GM19043 (cell line): Measurements from ENCODE around the gene SRSF11.
A peak's percentile ranks its signal among the peaks of the same experiment; 100 is the strongest.
"Not testable (repeated sequence)": the region's sequence is repeated elsewhere in the genome, so short reads cannot be mapped to it uniquely, and the experiment has no call there.

Experiments used
- ATAC-seq: cut with Tn5 transposase; IDR thresholded peaks from one replicate; pipeline ENCODE4 v1.9.1; 2021; ENCODE audit warnings: low read depth; ENCODE audit not compliant: unreplicated experiment

SRSF11 gene, protein sequence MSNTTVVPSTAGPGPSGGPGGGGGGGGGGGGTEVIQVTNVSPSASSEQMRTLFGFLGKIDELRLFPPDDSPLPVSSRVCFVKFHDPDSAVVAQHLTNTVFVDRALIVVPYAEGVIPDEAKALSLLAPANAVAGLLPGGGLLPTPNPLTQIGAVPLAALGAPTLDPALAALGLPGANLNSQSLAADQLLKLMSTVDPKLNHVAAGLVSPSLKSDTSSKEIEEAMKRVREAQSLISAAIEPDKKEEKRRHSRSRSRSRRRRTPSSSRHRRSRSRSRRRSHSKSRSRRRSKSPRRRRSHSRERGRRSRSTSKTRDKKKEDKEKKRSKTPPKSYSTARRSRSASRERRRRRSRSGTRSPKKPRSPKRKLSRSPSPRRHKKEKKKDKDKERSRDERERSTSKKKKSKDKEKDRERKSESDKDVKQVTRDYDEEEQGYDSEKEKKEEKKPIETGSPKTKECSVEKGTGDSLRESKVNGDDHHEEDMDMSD

GRCh38 chr1:70221238-70222121, at the start of gene SRSF11:
TSS of gene SRSF11 (plus strand) at chr1:70221380. CDS start at chr1:70221637, 257 bp downstream.
- peak; percentile 92 for ATAC-seq

DNA sequence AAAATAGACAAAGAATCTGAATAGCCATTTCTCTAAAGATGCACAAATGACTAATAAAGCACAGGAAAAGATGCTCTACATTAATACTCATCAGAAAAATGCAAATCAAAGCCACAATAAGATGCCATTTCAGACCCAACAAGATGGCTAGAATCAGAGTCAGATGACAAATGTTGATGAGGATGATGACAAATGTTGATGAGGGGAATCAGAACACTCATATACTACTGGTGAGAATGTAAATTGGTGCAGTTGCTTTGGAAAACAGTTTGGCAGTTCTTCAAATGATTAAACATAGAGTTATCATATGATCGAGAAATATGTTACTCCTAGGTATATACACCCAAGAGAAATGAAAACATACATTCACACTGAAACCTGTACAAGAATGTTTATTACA, 49.7 kb upstream of the SRSF11 start:
- ATAC-seq = no peak

- ATAC-seq = not testable (repeated sequence)
Observed at GRCh38 chr1:70185181-70185580, 36.0 kb upstream of the SRSF11 start.

DNA sequence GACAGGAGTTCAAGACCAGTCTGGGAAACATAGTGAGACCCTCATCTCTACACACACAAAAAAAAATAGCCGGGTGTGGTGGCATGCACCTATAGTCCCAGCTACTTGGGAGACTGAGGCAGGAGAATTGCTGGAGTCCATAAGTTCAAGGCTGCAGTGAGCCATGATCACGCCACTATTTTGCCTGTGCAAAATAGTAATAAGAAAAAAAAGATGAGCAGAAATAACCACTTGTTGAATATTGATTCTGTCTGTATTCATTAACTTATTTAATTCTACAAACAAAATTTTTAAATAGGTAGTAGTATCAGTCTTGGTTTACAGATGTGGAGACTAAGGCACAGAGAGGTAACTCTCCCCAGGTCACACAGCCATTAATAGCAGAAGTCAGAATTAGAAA, 32.7 kb upstream of the SRSF11 start:
- no peak for ATAC-seq

- no peak for ATAC-seq
Observed at GRCh38 chr1:70190180-70190579, 31.0 kb upstream of the SRSF11 start.

DNA sequence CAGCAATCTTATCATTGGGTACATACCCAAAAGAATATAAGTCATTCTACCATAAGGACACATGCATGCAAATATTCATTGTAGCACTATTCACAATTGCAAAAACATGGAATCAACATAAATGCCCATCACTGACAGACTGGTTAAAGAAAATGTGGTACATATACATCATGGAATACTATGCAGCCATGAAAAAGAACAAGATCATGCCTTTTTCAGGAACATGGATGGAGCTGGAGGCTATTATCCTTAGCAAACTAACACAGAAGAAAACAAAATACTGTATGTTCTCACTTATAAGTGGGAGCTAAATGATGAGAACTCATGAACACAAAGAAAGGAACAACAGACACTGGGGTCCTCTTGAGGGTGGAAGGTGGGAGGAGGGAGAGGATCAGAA, 28.7 kb upstream of the SRSF11 start:
- not testable (repeated sequence) for ATAC-seq

DNA sequence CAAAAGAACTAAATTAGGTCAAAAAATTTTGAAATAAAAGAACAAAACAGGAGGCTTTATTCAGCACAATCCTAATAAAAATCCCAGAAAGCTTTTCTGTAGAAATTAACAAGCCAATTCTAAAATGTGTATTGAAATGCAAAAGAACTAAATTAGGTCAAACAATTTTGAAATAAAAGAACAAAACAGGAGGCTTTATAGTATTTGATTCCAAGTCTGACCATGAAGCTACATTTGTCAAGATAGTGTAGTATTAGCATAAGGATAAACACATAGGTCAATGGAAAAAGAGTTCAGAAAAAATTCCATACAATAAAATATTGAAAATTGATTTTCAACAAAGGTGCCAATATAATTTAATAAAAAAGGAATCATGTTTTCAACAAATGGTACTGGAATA, 26.6 kb upstream of the SRSF11 start:
- ATAC-seq = no peak

- peak; percentile 91 for ATAC-seq
Observed at GRCh38 chr1:70195342-70195741, 25.8 kb upstream of the SRSF11 start.

DNA sequence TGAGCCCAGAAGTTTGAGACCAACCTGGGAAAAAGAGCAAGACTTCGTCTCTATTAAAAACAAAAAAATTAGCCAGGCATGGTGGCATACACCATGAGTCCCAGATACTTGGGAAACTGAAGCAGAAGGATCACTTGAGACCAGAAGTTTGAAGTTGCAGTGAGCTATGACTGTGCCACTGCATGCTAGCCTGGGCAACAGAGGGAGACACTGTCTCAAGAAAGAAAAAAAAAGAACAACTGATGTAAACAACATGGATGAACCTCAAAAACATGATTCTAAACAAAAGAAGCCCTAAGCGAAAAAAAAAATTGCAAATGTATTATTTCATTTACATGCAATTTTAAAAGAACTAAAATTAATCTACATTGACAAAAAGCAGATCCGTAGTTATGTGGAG, 24.8 kb upstream of the SRSF11 start:
- ATAC-seq = no peak

DNA sequence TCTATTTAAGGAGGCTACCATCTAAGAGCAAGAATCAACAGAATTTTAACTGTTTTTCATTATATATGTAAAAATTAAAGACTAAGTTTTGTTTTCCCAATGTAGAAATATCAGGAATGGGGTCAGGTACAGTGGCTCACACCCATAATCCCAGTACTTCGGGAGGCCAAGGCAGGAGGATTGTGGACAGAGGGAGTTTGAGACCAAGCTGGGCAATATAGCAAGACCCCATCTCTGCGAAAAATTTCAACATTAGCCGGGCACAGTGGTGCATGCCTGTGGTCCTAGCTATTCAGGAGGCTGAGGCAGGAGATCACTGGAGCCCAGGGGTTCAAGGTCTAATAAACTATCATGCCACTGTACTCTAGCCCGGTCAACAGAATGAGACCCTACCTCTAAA, 21.1 kb upstream of the SRSF11 start:
- ATAC-seq = no peak

GRCh38 chr1:70202173-70202758, 18.9 kb upstream of the SRSF11 start:
- no peak for ATAC-seq

DNA sequence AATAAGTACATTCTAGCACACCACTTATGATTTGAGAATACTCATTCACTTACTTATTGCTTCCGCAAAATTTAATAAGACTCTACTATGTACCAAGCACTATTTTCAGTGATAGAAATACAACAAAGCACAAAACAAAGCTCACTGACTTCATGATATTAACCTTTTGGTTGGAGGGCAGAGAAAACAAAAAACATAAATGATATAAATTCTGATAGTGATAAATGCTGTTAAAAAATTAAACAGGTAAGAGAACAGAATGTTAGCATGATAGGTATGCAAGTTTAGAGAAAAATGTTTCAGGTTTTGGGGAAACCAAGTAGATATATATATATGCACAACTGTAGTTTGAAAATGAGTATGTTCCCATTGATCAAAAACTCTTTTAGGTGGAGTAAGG, 17.0 kb upstream of the SRSF11 start:
- ATAC-seq = no peak

GRCh38 chr1:70204600-70204999, 16.6 kb upstream of the SRSF11 start:
- no peak for ATAC-seq

DNA sequence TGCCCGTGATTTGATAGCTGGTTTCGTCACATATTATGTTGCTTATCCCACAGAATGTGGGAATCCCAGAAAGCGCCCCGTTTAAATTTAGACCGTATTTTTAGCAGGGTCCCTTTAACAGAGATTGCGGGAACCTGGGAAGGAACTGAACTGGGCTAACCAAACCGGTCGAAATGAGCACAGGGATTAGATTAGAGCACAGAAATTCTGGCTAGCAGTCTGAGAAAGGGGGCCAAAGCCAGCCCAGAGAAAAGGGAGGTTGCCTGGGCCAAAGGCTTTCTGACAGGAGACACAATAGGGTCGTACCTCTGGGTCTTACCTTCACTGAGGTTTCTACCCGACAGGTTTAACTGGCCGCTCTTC, 16.1 kb upstream of the SRSF11 start:
- peak; percentile 25 for ATAC-seq

- ATAC-seq = peak; percentile 79
Observed at GRCh38 chr1:70205434-70206118, 15.6 kb upstream of the SRSF11 start, which contains the start of gene LRRC40. TSS of gene LRRC40 (minus strand) at chr1:70205579. CDS start at chr1:70205540, 39 bp downstream.

DNA sequence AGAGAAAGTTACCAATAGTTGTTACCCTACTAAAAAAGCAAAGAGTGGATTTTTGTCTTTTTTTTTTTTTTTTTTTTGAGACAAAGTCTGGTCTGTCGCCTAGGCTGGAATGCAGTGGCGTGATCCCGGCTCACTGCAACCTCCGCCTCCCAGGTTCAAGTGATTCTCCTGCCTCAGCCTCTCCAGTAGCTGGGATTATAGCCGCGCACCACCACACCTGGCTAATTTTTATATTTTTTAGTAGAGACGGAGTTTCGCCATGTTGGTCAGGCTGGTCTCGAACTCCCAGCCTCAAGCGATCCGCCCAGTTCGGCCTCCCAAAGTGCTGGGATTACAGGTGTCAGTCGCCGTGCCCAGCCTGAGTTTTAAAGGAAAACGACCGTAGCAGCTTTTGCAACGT, 14.3 kb upstream of the SRSF11 start:
- ATAC-seq = not testable (repeated sequence)

DNA sequence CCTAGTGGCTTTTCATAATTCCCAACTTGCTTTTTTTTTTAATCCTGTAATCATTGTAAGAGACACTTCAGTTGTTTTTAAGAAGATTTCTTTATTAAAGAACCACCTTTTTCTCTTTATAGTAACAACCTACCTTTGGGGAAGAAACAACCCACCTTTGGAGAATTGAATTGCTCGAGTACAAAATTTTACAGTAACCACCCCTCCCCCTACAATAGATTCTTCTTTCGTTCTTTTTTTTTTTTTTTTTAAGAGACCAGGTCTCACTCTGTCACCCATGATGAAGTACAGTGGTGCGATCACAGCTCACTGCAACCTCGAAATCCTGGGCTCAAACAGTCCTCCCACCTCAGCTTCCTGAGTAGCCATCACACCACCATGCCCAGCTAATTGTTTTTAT, 13.7 kb upstream of the SRSF11 start:
- no peak for ATAC-seq

DNA sequence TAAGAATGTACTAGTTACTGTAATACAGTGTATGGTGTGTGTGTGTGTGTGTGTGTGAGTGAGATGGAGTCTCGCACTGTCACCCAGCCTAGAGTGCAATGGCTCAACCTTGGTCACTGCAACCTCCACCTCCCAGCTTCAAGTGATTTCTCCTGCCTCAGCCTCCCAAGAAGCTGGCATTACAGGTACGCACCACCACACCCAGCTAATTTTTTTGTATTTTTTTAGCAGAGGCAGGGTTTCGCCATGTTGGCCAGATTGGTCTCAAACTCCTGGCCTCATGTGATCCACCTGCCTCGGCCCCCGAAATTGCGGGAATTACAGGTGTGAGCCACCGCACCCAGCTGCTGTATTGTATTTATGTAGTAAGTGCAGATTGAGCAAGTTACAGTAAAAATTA, 12.9 kb upstream of the SRSF11 start:
- no peak for ATAC-seq

DNA sequence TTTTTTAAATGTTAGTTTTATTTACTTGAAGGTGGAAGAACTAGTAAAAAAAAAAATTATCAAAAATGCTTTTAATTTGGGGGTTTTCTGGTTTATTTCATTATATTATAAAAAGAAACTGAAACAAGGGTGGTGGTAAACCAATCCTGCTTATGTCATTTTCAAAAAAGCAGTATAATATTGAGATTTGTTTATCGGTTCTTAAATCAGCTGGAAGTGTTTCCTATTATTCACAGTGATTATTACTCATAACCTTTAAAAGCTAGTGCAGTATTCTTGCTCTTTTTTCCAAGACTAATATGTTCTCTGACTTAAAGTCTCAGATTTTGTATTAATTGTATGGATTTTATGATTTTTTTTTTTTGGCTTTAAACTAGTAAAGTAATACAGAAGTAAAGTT, 10.4 kb upstream of the SRSF11 start:
- ATAC-seq = no peak

GRCh38 chr1:70211541-70211940, 9.6 kb upstream of the SRSF11 start:
- no peak for ATAC-seq
